UCSD-AML1 (cell line): ENCODE measurements around the gene ZCCHC24.

ENCODE experiments used
- DNase-seq: peaks from one replicate; lab custom pipeline; 2025; ENCODE audit not compliant: unreplicated experiment; lab: John Stamatoyannopoulos, UW

The ZCCHC24 gene

GRCh38 chr10:79472951-79473350 is 27.5 kb upstream of the ZCCHC24 start:
- DNase-seq, result no peak

- DNase-seq, result no peak
Observed at GRCh38 chr10:79472449-79472848, 27.0 kb upstream of the ZCCHC24 start.

- no peak for DNase-seq
Observed at GRCh38 chr10:79471776-79472175, 26.4 kb upstream of the ZCCHC24 start.

- no peak for DNase-seq
Observed at GRCh38 chr10:79470096-79470495, 24.7 kb upstream of the ZCCHC24 start.

- DNase-seq, result no peak
Observed at GRCh38 chr10:79468841-79469585, 23.6 kb upstream of the ZCCHC24 start.

- no peak for DNase-seq
Observed at GRCh38 chr10:79468015-79468560, 22.7 kb upstream of the ZCCHC24 start.

GRCh38 chr10:79465341-79465740 is 19.9 kb upstream of the ZCCHC24 start:
- no peak for DNase-seq

- DNase-seq, result no peak
Observed at GRCh38 chr10:79463578-79464496, 18.4 kb upstream of the ZCCHC24 start.

GRCh38 chr10:79460687-79461086 is 15.3 kb upstream of the ZCCHC24 start:
- no peak for DNase-seq

GRCh38 chr10:79459243-79459642 is 13.8 kb upstream of the ZCCHC24 start:
- no peak for DNase-seq

GRCh38 chr10:79458483-79458882 is 13.1 kb upstream of the ZCCHC24 start:
- no peak for DNase-seq

GRCh38 chr10:79457256-79457785 is 11.9 kb upstream of the ZCCHC24 start:
- no peak for DNase-seq

GRCh38 chr10:79454259-79454658 is 8.8 kb upstream of the ZCCHC24 start:
- DNase-seq, result no peak

- no peak for DNase-seq
Observed at GRCh38 chr10:79453392-79453791, 8.0 kb upstream of the ZCCHC24 start.

GRCh38 chr10:79452174-79452611 is 6.8 kb upstream of the ZCCHC24 start:
- no peak for DNase-seq

- DNase-seq, result no peak
Observed at GRCh38 chr10:79451046-79451699, 5.7 kb upstream of the ZCCHC24 start.

- DNase-seq, result no peak
Observed at GRCh38 chr10:79449181-79450146, 4.0 kb upstream of the ZCCHC24 start.

GRCh38 chr10:79448732-79449049 is 3.3 kb upstream of the ZCCHC24 start:
- DNase-seq, result no peak

GRCh38 chr10:79447911-79448731 is 2.7 kb upstream of the ZCCHC24 start:
- no peak for DNase-seq
